ENCODE results near the gene RBBP8.

RBBP8 gene

DNA sequence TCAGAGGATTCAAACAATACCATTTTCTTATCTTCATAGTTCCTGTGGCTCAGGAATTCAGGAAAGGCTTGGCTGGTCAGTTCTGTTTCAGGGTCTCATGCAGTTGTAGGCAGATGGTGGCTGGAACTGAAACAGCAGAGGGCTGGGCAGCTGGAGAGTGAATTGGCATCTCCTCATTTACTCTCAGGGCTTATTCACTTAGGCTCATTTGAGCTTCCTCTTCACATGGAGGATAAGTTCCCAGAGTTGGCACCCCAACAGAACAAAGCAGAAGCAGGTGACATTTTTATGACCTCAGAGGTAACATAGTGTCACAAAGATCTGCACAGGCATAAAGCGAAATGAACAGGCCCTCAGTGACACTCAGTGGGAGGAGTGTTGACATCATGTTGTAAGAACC is 66.1 kb downstream of the RBBP8 start:
- no peak for DNase-seq (ENCODE audit: low read depth, low spot score)

DNA sequence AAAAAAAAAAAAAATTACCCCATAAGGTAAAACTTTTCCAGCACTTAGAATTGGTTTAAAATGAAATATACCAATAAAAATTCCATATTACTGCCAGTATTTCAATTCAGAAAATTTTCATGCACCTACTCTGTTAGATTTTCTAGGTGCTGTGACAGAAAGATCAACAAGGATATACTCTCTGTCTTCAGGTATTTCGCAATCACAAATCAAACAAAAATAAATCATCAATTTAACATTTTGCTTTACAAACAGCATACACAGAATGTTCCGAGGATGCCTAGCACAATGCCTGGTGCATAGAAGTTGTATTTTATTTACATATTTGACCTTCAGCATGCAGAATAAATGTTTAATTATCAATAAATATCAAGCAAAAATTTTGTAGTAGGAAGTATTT is 66.5 kb downstream of the RBBP8 start:
- no peak for DNase-seq (ENCODE audit: low read depth, low spot score)

- DNase-seq (ENCODE audit: low read depth, low spot score), result no peak
Measured at GRCh38 chr18:23003289-23003688, 70.2 kb downstream of the RBBP8 start.

DNA sequence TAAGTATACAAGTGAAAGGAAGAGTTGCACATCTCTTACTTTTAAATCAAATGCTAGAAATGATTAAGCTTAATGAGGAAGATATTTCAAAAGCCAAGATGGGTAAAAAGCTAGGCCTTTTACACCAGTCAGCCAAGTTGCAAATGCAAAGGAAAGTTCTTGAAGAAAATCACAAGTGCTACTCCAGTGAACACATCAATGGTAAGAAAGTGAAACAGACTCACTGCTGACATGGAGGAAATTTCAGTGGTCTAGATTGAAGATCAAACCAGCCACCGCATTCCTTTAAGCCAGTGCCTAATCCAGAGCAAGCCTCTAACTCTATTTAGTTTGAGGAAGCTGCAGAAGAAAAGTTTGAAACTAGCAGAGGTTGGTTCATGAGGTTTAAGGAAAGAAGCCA is 79.1 kb downstream of the RBBP8 start:
- no peak for DNase-seq (ENCODE audit: low read depth, low spot score)

DNA sequence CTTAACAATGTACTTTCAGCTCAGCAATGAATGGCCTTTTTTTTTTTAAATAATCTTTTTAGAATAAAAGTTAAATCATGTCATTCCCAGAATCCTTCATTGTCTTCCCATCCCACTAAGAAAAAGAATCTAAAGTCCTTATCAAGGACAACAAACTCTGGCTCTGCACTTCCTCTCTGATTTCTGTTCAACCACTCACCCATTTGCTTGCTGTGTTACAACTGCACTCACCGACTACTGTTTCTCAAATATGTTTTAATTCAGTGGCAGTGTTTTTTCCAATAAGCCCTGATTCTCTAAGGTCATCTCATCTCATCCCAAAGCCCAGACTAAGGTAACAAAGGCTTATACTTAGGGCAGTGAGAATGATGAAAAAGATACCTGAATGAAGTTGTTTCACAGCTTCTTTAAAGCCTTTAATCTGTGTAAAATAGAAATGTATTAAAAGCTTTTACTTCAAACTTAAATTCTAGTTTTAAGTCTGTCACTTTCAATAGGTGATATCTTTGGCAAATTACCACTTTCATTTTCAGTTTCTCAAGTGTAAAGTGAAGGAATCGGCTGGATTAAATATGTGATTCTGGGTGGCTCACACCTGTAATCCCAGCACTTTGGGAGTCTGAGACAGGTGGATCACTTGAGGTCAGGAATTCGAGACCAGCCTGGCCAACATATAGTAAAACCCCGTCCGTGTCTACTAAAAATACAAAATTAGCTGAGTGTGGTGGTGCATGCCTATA is 87.6 kb downstream of the RBBP8 start:
- DNase-seq (ENCODE audit: low read depth, low spot score), result no peak

DNA sequence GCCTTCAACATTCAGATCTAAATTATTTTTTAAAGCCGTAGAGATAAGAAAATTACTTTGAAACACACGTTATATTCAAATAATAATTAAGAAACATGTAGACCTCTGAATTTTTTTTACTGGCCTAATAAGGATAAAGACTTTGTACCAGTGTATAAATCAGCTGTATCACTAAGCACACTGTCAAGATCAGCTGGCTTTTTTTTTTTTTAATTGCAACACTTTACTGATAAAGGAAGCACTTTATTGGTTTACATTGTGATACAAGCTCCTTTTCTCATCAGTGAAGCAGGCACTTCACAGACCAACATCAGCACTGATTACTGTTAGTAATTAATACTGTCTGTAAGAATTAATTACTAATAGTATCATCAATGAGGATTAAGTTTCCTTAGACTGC is 88.5 kb downstream of the RBBP8 start:
- DNase-seq (ENCODE audit: low read depth, low spot score), result no peak

- no peak for DNase-seq (ENCODE audit: low read depth, low spot score)
Measured at GRCh38 chr18:23032030-23032582, 99.0 kb downstream of the RBBP8 start.

GRCh38 chr18:23033056-23033455 is 99.9 kb downstream of the RBBP8 start:
- DNase-seq (ENCODE audit: low read depth, low spot score), result no peak

DNA sequence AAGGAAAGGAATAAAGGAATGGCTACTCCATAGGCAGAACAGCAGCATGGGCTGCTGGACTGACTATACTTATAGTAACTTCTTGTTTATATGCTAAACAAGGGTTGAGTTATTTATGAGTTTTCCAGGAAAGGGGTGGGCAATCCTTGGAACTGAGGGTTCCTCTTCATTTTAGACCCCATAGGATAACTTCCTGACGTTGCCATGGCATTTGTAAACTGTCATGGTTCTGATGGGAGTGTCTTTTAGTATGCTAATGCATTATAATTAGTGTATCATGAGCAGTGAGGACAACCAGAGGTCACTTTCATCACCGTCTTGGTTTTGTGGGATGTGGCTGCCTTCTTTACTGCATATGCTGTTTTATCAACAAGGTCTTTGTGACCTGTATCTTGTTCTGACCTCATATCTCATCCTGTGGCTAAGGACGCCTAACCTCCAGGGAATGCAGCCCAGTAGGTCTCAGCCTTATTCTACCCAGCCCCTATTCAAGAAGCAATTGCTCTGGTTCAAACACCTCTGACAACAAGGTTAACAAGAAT is 103.6 kb downstream of the RBBP8 start:
- DNase-seq (ENCODE audit: low read depth, low spot score), result no peak

- no peak for DNase-seq (ENCODE audit: low read depth, low spot score)
Measured at GRCh38 chr18:23037646-23038045, 104.5 kb downstream of the RBBP8 start.

DNA sequence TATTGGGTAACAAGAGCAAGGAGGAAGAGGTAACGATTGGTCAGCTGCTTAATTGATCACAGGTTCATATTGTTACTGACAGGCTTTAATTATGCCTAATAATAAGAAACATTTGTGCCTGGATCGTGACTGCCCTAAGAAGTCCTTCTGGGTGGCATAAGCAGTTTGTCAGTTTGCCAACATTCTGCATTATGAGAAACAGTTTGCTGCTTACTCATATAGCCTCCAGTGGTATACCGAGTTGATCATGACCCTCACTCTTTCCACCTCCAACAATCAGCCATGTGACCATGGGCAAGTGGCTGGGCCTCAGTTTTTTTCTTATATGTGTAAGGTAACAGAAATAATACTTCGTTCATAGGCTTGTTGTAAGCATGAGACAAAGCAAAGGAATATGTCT is 105.6 kb downstream of the RBBP8 start:
- no peak for DNase-seq (ENCODE audit: low read depth, low spot score)

GRCh38 chr18:23042133-23042532 is 109.0 kb downstream of the RBBP8 start:
- no peak for DNase-seq (ENCODE audit: low read depth, low spot score)

- DNase-seq (ENCODE audit: low read depth, low spot score), result no peak
Measured at GRCh38 chr18:23043803-23044376, 110.8 kb downstream of the RBBP8 start.

GRCh38 chr18:23049698-23050373 is 116.7 kb downstream of the RBBP8 start:
- DNase-seq (ENCODE audit: low read depth, low spot score), result no peak

DNA sequence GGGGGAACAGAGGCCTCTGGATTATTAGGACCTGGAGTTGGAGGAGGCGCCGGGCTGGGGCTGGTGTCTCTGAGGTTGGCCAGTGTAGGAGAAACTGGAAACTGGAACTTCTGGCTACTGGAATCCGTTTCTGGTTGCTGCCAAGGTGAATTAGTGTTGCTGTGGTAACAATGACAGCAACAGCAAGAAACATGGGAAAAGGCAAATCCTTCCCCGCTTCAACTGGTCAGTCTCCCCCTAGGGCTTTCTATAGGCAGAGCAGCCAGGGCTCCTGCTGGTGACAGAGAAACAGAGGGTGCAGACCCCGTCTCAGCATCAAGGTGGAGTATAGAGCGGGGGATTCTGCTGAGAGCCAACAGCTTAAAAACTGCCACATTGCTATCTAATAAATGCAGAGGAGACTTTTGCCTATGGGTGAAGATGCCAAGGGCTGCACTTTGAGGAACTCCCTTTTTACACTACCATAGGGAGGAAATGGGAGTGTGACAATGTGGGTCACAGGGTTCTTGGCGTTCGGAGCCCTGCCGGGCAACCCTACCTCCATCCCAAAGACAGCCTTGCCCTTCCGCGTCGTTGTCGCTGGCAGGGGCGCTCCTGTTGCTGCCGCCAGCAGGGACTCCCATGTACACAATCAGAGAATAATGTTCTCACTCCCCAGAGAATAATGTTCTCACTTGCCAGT is 120.8 kb downstream of the RBBP8 start:
- no peak for DNase-seq (ENCODE audit: low read depth, low spot score)

DNA sequence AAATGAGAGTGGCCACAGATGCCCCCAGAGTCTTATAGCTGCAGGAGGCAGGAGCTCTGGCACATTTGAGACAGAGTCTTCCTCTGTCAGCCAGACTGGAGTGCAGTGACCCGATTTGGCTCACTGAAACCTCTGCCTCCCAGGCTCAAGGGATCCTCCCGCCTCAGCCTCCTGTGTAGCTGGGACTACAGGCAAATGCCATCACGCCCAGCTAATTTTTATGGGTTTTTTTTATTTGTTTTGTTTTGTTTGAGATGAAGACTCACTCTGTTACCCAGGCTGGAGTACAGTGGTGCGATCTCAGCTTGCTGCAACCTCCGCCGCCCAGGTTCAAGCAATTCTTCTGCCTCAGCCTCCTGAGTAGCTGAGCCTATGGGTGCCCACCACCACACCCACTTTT is 121.4 kb downstream of the RBBP8 start:
- DNase-seq (ENCODE audit: low read depth, low spot score), result no peak

GRCh38 chr18:23056315-23056714 is 123.2 kb downstream of the RBBP8 start:
- DNase-seq (ENCODE audit: low read depth, low spot score), result no peak

- no peak for DNase-seq (ENCODE audit: low read depth, low spot score)
Measured at GRCh38 chr18:23057096-23057495, 124.0 kb downstream of the RBBP8 start.

- DNase-seq (ENCODE audit: low read depth, low spot score), result no peak
Measured at GRCh38 chr18:23058746-23059415, 125.8 kb downstream of the RBBP8 start.

DNA sequence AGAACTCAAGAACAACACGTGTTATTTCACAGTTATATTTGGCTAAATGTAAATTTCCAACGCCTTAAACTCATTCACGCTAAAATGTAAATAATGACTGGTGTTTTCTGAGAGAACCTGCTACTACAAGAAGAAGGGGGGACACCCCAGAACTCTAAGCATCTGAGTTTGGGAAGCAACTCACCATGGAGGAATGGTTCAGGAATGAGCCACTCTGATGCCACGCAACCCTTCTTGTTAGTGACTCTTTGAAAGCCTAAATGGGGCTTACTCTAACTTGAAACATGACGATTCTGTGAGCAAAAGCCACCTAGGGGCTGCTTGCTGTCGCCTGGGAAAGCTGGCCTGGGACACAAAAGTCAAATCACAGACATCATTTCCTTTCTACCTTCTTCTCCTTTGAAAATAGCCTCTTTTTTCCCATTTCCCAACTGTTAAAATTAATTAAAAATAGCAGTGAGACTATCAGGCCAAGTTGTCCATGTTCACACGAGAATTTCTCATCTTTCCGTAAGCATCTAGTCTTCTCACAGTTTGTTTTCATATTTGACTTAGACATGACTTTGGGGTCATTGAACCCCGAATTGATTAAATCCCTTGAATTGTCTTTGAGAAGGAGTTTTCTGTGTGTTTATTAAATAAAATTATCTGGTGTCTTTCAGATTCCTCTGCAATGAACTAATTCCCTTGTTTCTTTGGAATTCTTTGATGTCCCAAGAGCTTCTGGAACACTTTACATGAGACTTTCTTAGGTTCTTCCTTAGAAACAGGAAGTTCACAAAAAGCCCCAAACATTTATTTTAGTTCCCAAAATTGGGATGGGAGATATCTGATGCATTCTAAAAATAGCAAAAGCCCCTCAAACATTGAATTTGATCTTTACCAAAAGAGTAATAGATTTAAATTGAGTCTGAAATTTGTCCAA is 126.7 kb downstream of the RBBP8 start:
- no peak for DNase-seq (ENCODE audit: low read depth, low spot score)
